ENCODE data around the gene NT5C2. TPM values are rescaled to one million over a fixed set of nuclear protein-coding genes. Genes with fewer than 3 reads are reported as not detected.
"Not testable (repeated sequence)": the region's sequence is repeated elsewhere in the genome, so short reads cannot be mapped to it uniquely, and the experiment has no call there.

NT5C2 gene
- total RNA-seq, 1 experiment from 2014 or later = 76.1 TPM

DNA sequence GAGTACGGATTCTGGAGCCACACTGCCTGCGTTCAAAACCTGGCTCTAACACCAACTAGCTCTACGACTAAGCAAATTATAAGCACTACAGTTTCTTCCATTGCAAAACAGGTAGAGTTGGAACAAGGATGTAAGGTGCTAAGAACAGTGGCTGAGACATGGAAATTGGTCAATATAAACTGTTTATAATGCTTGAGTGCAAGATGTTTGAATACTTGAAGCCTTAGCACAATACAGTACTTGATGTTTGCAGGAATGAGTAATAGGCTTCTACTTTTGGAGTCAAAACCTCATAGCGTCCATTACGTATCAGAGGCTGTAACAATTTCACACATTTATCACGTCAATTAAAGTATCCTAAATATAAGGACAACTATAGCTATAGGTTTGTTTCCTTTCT, 6.9 kb downstream of the NT5C2 start:
- no peak for TF ChIP-seq PRRX2 (CRISPR knock-in tag; IDR thresholded peaks at IDR 0.05)
- TF ChIP-seq, protein P1, sequence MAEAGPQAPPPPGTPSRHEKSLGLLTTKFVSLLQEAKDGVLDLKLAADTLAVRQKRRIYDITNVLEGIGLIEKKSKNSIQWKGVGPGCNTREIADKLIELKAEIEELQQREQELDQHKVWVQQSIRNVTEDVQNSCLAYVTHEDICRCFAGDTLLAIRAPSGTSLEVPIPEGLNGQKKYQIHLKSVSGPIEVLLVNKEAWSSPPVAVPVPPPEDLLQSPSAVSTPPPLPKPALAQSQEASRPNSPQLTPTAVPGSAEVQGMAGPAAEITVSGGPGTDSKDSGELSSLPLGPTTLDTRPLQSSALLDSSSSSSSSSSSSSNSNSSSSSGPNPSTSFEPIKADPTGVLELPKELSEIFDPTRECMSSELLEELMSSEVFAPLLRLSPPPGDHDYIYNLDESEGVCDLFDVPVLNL (CRISPR knock-in tag; IDR thresholded peaks at IDR 0.05; ENCODE audit: borderline replicate concordance, low read depth) = no peak
- TF ChIP-seq ZNF416 (CRISPR knock-in tag; IDR thresholded peaks at IDR 0.05) = no peak
- Mint-ChIP-seq H3K27ac (peak overlapping the region; percentile 57; the same call in 1 of the 2 replicates), H3K4me3 (no peak overlapping the region), H3K27me3 (ENCODE audit: low read depth) (no peaks in the 10 kb centered on the region), H3K4me1 (peaks cover 46% of the 10 kb centered on the region), H3K36me3 (0 out of 2 replicates have a peak, but pooled peaks cover 7% of the 10 kb centered on the region), H3K9me3 (no peaks in the 10 kb centered on the region)
- ChIA-PET POLR2A (no interaction called here), CTCF (interaction anchor here (0.5 to 3.6 kb wide), 3 partner anchors 53 to 483 kb away, joined by 4 to 13 read pairs (median 6); no protein-coding TSS in a partner anchor)
- DNase-seq (ENCODE audit: low spot score) (no peak), ATAC-seq (no peak)

DNA sequence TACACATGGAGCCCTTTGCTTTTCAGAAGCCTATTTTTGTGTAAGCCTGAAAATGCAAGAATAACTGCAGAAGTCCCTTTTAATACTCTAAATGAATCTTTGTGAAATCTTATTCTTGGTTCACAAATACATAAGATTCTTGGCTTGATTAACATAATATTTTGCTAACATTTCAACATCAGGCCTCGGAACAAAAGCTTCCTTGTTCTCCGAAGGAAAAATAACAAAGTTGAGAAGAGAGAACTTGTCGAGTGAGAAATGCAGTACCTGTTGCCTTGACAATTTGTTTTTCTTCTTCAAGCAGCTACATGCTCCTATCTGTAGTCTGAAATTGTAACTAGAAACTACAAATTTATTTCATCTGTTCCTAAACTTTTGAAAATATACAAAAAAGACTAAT, 8.5 kb downstream of the NT5C2 start:
- no peaks in the 10 kb centered on the region for H3K9me3 Mint-ChIP-seq
- TF ChIP-seq TP53 (CRISPR knock-in tag; IDR thresholded peaks at IDR 0.05) = no peak
- H3K27me3 Mint-ChIP-seq (ENCODE audit: low read depth) = no peaks in the 10 kb centered on the region
- peaks cover 35% of the 10 kb centered on the region for H3K4me1 Mint-ChIP-seq
- POLR2A ChIA-PET = no interaction called here
- no peak overlapping the region for H3K4me3 Mint-ChIP-seq
- DNase-seq (ENCODE audit: low spot score) = no peak
- peak overlapping the region; percentile 75; the same call in 1 of the 2 replicates for H3K27ac Mint-ChIP-seq
- no peak for ATAC-seq
- H3K36me3 Mint-ChIP-seq = peaks cover 17% of the 10 kb centered on the region
- CTCF ChIA-PET = interaction anchor here (2.0 to 3.6 kb wide), 2 partner anchors 54 to 60 kb away, joined by 6 to 13 read pairs; no protein-coding TSS in a partner anchor

DNA sequence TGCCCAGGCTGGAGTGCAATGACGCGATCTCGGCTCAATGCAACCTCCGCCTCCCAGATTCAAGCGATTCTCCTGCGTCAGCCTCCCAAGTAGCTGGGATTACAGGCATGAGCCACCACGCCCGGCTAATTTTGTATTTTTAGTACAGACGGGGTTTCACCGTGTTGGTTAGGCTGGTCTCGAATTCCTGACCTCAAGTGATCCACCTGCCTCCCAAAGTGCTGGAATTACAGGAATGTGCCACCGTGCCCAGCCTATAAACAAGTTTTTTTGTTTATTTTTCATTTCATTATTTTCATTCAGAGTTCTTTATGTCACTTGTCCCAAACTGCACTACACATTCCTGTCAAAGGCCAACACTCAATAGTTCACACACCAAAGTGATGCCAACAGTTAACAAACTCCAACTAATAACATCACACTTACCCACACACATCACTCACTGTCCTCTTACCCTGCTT, 9.1 kb downstream of the NT5C2 start:
- POLR2A ChIA-PET; H3K27me3 Mint-ChIP-seq (ENCODE audit: low read depth): not testable (repeated sequence)
- H3K27ac Mint-ChIP-seq = peak overlapping the region; percentile 75

DNA sequence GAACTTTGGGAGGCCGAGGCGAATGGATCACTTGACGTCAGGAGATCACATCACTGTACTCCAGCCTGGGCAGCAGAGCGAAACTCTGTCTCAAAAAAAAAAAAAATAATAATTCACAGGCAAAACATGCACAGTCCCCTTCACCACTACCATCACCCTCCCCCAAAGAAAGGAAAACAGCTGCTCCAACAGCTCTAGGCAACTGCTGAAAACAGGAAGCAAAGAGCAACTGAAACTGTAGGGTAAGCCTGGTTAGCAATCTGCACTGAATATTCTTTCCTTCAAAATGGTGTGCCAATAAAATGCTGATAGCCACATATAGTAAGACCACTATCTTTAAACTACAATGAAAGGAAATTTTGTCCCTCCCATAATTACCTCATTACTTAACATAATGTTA, 11.8 kb downstream of the NT5C2 start:
- CTCF ChIA-PET = interaction anchor here (1.0 kb wide), 1 partner anchor 63 kb away, joined by 3 read pairs; no protein-coding TSS in a partner anchor
- H3K4me3 Mint-ChIP-seq = no peak overlapping the region
- peaks cover 24% of the 10 kb centered on the region for H3K36me3 Mint-ChIP-seq

More for the DNA sequence above, 9.1 kb downstream of the NT5C2 start:
- not testable (repeated sequence) for ATAC-seq; H3K9me3 Mint-ChIP-seq; H3K4me3 Mint-ChIP-seq; DNase-seq (ENCODE audit: low spot score)
- H3K36me3 Mint-ChIP-seq = peaks cover 20% of the 10 kb centered on the region
- CTCF ChIA-PET = interaction anchor here (0.6 to 3.6 kb wide), 3 partner anchors 34 to 61 kb away, joined by 3 to 13 read pairs (median 6); no protein-coding TSS in a partner anchor
- peaks cover 33% of the 10 kb centered on the region for H3K4me1 Mint-ChIP-seq

More for the DNA sequence above, 11.8 kb downstream of the NT5C2 start:
- TF ChIP-seq, protein P2, sequence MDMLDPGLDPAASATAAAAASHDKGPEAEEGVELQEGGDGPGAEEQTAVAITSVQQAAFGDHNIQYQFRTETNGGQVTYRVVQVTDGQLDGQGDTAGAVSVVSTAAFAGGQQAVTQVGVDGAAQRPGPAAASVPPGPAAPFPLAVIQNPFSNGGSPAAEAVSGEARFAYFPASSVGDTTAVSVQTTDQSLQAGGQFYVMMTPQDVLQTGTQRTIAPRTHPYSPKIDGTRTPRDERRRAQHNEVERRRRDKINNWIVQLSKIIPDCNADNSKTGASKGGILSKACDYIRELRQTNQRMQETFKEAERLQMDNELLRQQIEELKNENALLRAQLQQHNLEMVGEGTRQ (CRISPR knock-in tag; IDR thresholded peaks at IDR 0.05) = no peak
- no peak for TF ChIP-seq FOXK1 (CRISPR knock-in tag; IDR thresholded peaks at IDR 0.05)
- TF ChIP-seq, protein P3, sequence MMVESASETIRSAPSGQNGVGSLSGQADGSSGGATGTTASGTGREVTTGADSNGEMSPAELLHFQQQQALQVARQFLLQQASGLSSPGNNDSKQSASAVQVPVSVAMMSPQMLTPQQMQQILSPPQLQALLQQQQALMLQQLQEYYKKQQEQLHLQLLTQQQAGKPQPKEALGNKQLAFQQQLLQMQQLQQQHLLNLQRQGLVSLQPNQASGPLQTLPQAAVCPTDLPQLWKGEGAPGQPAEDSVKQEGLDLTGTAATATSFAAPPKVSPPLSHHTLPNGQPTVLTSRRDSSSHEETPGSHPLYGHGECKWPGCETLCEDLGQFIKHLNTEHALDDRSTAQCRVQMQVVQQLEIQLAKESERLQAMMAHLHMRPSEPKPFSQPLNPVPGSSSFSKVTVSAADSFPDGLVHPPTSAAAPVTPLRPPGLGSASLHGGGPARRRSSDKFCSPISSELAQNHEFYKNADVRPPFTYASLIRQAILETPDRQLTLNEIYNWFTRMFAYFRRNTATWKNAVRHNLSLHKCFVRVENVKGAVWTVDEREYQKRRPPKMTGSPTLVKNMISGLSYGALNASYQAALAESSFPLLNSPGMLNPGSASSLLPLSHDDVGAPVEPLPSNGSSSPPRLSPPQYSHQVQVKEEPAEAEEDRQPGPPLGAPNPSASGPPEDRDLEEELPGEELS (CRISPR knock-in tag; IDR thresholded peaks at IDR 0.05) = no peak
- TF ChIP-seq MXD4 (CRISPR knock-in tag; IDR thresholded peaks at IDR 0.05; ENCODE audit: borderline replicate concordance) = no peak
- TF ChIP-seq TEAD1 (CRISPR knock-in tag; IDR thresholded peaks at IDR 0.05) = no peak
- TF ChIP-seq, protein P4, sequence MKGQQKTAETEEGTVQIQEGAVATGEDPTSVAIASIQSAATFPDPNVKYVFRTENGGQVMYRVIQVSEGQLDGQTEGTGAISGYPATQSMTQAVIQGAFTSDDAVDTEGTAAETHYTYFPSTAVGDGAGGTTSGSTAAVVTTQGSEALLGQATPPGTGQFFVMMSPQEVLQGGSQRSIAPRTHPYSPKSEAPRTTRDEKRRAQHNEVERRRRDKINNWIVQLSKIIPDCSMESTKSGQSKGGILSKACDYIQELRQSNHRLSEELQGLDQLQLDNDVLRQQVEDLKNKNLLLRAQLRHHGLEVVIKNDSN (CRISPR knock-in tag; IDR thresholded peaks at IDR 0.05) = no peak
- TF ChIP-seq, protein P5, sequence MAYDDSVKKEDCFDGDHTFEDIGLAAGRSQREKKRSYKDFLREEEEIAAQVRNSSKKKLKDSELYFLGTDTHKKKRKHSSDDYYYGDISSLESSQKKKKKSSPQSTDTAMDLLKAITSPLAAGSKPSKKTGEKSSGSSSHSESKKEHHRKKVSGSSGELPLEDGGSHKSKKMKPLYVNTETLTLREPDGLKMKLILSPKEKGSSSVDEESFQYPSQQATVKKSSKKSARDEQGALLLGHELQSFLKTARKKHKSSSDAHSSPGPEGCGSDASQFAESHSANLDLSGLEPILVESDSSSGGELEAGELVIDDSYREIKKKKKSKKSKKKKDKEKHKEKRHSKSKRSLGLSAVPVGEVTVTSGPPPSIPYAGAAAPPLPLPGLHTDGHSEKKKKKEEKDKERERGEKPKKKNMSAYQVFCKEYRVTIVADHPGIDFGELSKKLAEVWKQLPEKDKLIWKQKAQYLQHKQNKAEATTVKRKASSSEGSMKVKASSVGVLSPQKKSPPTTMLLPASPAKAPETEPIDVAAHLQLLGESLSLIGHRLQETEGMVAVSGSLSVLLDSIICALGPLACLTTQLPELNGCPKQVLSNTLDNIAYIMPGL (CRISPR knock-in tag; IDR thresholded peaks at IDR 0.05) = no peak
- TF ChIP-seq, protein P6, sequence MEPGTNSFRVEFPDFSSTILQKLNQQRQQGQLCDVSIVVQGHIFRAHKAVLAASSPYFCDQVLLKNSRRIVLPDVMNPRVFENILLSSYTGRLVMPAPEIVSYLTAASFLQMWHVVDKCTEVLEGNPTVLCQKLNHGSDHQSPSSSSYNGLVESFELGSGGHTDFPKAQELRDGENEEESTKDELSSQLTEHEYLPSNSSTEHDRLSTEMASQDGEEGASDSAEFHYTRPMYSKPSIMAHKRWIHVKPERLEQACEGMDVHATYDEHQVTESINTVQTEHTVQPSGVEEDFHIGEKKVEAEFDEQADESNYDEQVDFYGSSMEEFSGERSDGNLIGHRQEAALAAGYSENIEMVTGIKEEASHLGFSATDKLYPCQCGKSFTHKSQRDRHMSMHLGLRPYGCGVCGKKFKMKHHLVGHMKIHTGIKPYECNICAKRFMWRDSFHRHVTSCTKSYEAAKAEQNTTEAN (CRISPR knock-in tag; IDR thresholded peaks at IDR 0.05) = no peak
- H3K27ac Mint-ChIP-seq = peak overlapping the region; percentile 26
- no peak for DNase-seq (ENCODE audit: low spot score)
- POLR2A ChIA-PET = no interaction called here
- H3K27me3 Mint-ChIP-seq (ENCODE audit: low read depth) = no peaks in the 10 kb centered on the region
- H3K9me3 Mint-ChIP-seq = no peaks in the 10 kb centered on the region
- H3K4me1 Mint-ChIP-seq = peaks cover 35% of the 10 kb centered on the region
- no peak for ATAC-seq
